Smooth muscle cell (in vitro differentiated cells): Measurements from ENCODE around the gene VPS37D. TPM values are rescaled to one million over a fixed set of nuclear protein-coding genes. Genes with fewer than 3 reads are reported as not detected.

Source experiments
- DNase-seq: peaks from one replicate; lab custom pipeline; 2025; ENCODE audit not compliant: unreplicated experiment; lab: John Stamatoyannopoulos, UW
- H2AFZ ChIP-seq: fragments of 200-600 bp; sonication (generic); 2 replicates; pipeline ENCODE4 v1.6.0; 2016; ENCODE audit warnings: antibody characterized with exemption, low read depth, mild to moderate bottlenecking
- H3F3A ChIP-seq: fragments of 200-600 bp; sonication (generic); 2 replicates; pipeline ENCODE4 v1.6.0; 2017; ENCODE audit warnings: antibody characterized with exemption, low read depth
- H3K27ac ChIP-seq: fragments of 200-600 bp; sonication (generic); 2 replicates; pipeline ENCODE4 v1.5.1; 2016; ENCODE audit warnings: low read depth, mild to moderate bottlenecking
- H3K27me3 ChIP-seq: fragments of 200-600 bp; sonication (generic); 2 replicates; pipeline ENCODE4 v1.6.1; 2016; ENCODE audit warnings: low read depth, mild to moderate bottlenecking
- H3K36me3 ChIP-seq: fragments of 200-600 bp; sonication (generic); 2 replicates; pipeline ENCODE4 v1.5.1; 2016; ENCODE audit warnings: low read depth
- H3K4me1 ChIP-seq: fragments of 200-600 bp; sonication (generic); 2 replicates; pipeline ENCODE4 v1.5.1; 2016; ENCODE audit warnings: low read depth
- H3K4me2 ChIP-seq: fragments of 200-600 bp; sonication (generic); 2 replicates; pipeline ENCODE4 v1.6.0; 2016; ENCODE audit warnings: mild to moderate bottlenecking
- H3K4me3 ChIP-seq: fragments of 200-600 bp; sonication (generic); 2 replicates; pipeline ENCODE4 v1.5.1; 2016; ENCODE audit warnings: mild to moderate bottlenecking
- H3K79me2 ChIP-seq: fragments of 200-600 bp; sonication (generic); 2 replicates; pipeline ENCODE4 v1.6.0; 2016; ENCODE audit warnings: low read depth, mild to moderate bottlenecking
- H3K9ac ChIP-seq: fragments of 200-600 bp; sonication (generic); 2 replicates; pipeline ENCODE4 v1.6.0; 2016; ENCODE audit warnings: low read depth
- H3K9me3 ChIP-seq: fragments of 200-600 bp; sonication (generic); replicated peaks from 2 replicates; pipeline ENCODE4 v1.5.1; 2016; ENCODE audit warnings: low read depth
- H4K20me1 ChIP-seq: fragments of 200-600 bp; sonication (generic); 2 replicates; pipeline ENCODE4 v1.6.0; 2016; ENCODE audit warnings: low read depth
- WGBS: methylation state at CpG from one replicate; pipeline ENCODE4 v1.1.7; 2016; ENCODE audit warnings: low lambda C conversion rate; 5-methylcytosine and 5-hydroxymethylcytosine counted together
- polyA plus RNA-seq: library from polyadenylated mRNA; unstranded; fragments of >200 nt; fragmentation: Nextera tagmentation; extraction: Ambion mirVana; gene quantifications from 2 replicates; pipeline ENCODE4 v1.2.1, GENCODE V29; 2016
- total RNA-seq: library from RNA; depleted of rRNA; stranded (reverse); fragments of >200 nt; gene quantifications from 2 replicates; pipeline ENCODE4 v1.2.3, GENCODE V29; 2014
- TF ChIP-seq, protein P1 (sequence below): fragments of 200-600 bp; sonication (generic); IDR thresholded peaks from 2 replicates; pipeline ENCODE4 v1.5.1; 2017; ENCODE audit warnings: borderline replicate concordance, mild to moderate bottlenecking, antibody characterized with exemption; ENCODE audit not compliant: insufficient read depth, poor library complexity, severe bottlenecking

The VPS37D gene
- total and polyA plus RNA-seq, 2 experiments from 2014 or later: 7.1 to 8.7 TPM

DNA sequence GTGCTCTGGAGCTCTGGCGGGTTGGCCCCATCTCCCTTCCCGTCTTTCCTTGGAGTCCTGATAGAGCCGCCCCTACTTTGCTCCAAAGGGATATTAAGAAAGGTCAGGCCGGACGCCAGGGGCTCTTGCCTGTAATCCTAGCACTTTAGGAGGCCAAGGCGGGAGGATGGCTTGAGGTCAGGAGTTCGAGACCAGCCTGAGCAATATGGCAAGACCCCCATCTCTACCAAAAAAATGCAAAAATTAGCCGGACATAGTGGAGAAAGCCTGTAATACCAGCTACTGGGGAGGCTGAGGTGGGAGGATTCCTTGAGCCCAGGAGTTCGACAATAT lies 43.0 kb upstream of the VPS37D start:
- Histone ChIP-seq H2AFZ (no peak overlapping the region), H3K27ac (no peak overlapping the region), H3K36me3 (no peaks in the 10 kb centered on the region), H3K9me3 (no peaks in the 10 kb centered on the region), H3K4me1 (peaks cover 11% of the 10 kb centered on the region), H3K9ac (no peak overlapping the region), H4K20me1 (no peaks in the 10 kb centered on the region), H3K79me2 (no peaks in the 10 kb centered on the region), H3K4me2 (peak overlapping the region; percentile 93), H3F3A (no peaks in the 10 kb centered on the region), H3K27me3 (peaks cover 79% of the 10 kb centered on the region), H3K4me3 (peak overlapping the region; percentile 57)
- WGBS: 38% methylated on average over 9 of the region's 9 CpGs
- TF ChIP-seq, protein P1, sequence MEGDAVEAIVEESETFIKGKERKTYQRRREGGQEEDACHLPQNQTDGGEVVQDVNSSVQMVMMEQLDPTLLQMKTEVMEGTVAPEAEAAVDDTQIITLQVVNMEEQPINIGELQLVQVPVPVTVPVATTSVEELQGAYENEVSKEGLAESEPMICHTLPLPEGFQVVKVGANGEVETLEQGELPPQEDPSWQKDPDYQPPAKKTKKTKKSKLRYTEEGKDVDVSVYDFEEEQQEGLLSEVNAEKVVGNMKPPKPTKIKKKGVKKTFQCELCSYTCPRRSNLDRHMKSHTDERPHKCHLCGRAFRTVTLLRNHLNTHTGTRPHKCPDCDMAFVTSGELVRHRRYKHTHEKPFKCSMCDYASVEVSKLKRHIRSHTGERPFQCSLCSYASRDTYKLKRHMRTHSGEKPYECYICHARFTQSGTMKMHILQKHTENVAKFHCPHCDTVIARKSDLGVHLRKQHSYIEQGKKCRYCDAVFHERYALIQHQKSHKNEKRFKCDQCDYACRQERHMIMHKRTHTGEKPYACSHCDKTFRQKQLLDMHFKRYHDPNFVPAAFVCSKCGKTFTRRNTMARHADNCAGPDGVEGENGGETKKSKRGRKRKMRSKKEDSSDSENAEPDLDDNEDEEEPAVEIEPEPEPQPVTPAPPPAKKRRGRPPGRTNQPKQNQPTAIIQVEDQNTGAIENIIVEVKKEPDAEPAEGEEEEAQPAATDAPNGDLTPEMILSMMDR: no peak
- no peak for DNase-seq

DNA sequence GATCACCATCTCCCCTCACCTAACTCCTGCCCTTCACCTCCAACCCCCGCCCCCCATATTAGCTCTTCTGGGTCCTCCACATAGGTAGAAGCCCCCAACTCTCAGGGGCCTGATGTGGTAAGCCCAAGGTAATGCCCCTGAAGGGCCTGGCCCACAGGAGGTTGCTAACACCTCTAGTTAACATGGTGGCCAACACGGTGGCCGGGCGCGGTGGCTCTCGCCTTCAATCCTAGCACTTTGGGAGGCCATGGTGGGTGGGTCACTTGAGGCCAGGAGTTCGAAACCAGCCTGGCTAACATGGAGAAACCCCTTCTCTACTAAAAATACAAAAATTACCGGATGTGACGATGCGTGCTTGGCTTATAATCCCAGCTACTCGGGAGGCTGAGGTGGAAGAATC lies 42.4 kb upstream of the VPS37D start:
- Histone ChIP-seq H3K9me3 (no peaks in the 10 kb centered on the region), H3K27ac (no peak overlapping the region), H3K9ac (no peak overlapping the region), H4K20me1 (no peaks in the 10 kb centered on the region), H3K4me2 (no peak overlapping the region), H3K36me3 (no peaks in the 10 kb centered on the region), H3K27me3 (peaks cover 79% of the 10 kb centered on the region), H3K4me1 (peaks cover 11% of the 10 kb centered on the region), H3K4me3 (no peak overlapping the region), H3K79me2 (no peaks in the 10 kb centered on the region), H3F3A (no peaks in the 10 kb centered on the region), H2AFZ (no peak overlapping the region)
- TF ChIP-seq, protein P1: no peak
- DNase-seq: no peak
- 97% methylated on average over 11 of the region's 11 CpGs for WGBS

DNA sequence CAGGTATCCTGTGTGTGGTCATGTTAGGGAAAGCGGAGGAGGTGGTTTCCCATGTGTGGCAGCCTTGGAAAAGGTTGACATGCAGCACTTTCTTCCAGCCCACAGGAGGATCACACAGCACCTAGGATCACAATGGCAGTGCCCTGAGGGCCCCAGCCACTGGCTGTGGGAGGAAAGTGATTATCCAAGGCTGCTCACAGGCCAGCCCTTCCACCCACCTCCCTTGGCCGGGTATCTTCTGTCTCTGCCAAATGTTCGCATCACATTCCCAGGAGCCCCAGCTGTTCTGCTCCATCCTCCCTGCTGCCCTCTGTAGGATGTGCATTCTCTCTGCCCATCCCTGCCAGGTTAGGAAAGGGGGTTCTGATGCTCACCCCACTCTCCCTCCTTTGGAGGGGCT lies 40.8 kb upstream of the VPS37D start:
- H3K4me2 ChIP-seq: no peak overlapping the region
- H3K9me3 ChIP-seq: no peaks in the 10 kb centered on the region
- peaks cover 11% of the 10 kb centered on the region for H3K4me1 ChIP-seq
- 51% methylated on average over 3 of the region's 3 CpGs for WGBS
- no peak for DNase-seq
- H3F3A ChIP-seq: no peaks in the 10 kb centered on the region
- no peaks in the 10 kb centered on the region for H3K36me3 ChIP-seq
- H3K4me3 ChIP-seq: no peak overlapping the region
- H2AFZ ChIP-seq: no peak overlapping the region
- H3K9ac ChIP-seq: no peak overlapping the region
- no peak overlapping the region for H3K27ac ChIP-seq
- no peaks in the 10 kb centered on the region for H4K20me1 ChIP-seq
- TF ChIP-seq, protein P1: no peak
- H3K79me2 ChIP-seq: no peaks in the 10 kb centered on the region
- H3K27me3 ChIP-seq: peaks cover 70% of the 10 kb centered on the region

DNA sequence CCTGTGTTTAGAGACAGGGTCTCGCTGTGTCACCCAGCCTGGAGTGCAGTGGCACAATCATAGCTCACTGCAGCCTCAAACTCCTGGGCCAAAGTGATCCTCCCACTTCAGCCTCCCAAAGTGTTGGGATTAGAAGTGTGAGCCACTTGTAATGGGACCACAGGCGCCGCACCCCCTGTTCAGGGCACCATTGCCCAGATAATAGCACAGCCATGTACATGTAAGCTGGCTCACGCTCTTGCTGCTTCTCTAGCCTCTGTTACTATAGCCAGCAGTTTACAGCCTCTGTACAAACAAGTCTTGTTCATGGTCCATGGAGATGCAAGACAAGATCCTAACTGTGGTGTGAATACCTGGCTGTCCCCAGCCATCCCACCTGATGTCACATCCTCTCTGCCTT lies 39.1 kb upstream of the VPS37D start:
- TF ChIP-seq, protein P1: no peak
- no peaks in the 10 kb centered on the region for H3K9me3 ChIP-seq
- no peaks in the 10 kb centered on the region for H3K79me2 ChIP-seq
- H3K27ac ChIP-seq: no peak overlapping the region
- no peak for DNase-seq
- H3K27me3 ChIP-seq: peaks cover 58% of the 10 kb centered on the region
- H2AFZ ChIP-seq: no peak overlapping the region
- 92% methylated on average over 4 of the region's 4 CpGs for WGBS
- H3K4me1 ChIP-seq: peaks cover 3% of the 10 kb centered on the region
- H3K9ac ChIP-seq: no peak overlapping the region
- H3K4me2 ChIP-seq: no peak overlapping the region
- no peaks in the 10 kb centered on the region for H4K20me1 ChIP-seq
- no peaks in the 10 kb centered on the region for H3K36me3 ChIP-seq
- no peaks in the 10 kb centered on the region for H3F3A ChIP-seq
- H3K4me3 ChIP-seq: no peak overlapping the region
